GM12801 (cell line): ENCODE measurements around the gene POLA2.

Experiments
- CTCF ChIP-seq: IDR thresholded peaks from one replicate; pipeline ENCODE4 v1.5.1; 2011; ENCODE audit warnings: control low read depth; ENCODE audit not compliant: insufficient read length; ENCODE audit errors: extremely low read depth

The POLA2 gene

GRCh38 chr11:65300621-65301275 lies 39.0 kb downstream of the POLA2 start:
- TF ChIP-seq CTCF, result no peak

- TF ChIP-seq CTCF, result no peak
Measured at GRCh38 chr11:65301491-65302329, 39.9 kb downstream of the POLA2 start.

- no peak for TF ChIP-seq CTCF
Measured at GRCh38 chr11:65303555-65303954, 41.8 kb downstream of the POLA2 start.

GRCh38 chr11:65304110-65304509 lies 42.3 kb downstream of the POLA2 start:
- TF ChIP-seq CTCF, result no peak

- TF ChIP-seq CTCF, result no peak
Measured at GRCh38 chr11:65304613-65305012, 42.9 kb downstream of the POLA2 start.

- TF ChIP-seq CTCF, result no peak
Measured at GRCh38 chr11:65305501-65306268, 43.9 kb downstream of the POLA2 start.
